GM21528 (cell line): ENCODE data around the gene PARD6A.
A peak's percentile ranks its signal among the peaks of the same experiment; 100 is the strongest.

ENCODE experiments used
- ATAC-seq: cut with Tn5 transposase; IDR thresholded peaks from one replicate; pipeline ENCODE4 v1.9.1; 2021; ENCODE audit warnings: mild to moderate bottlenecking, moderate library complexity; ENCODE audit not compliant: unreplicated experiment, low FRiP score

Gene PARD6A, protein sequence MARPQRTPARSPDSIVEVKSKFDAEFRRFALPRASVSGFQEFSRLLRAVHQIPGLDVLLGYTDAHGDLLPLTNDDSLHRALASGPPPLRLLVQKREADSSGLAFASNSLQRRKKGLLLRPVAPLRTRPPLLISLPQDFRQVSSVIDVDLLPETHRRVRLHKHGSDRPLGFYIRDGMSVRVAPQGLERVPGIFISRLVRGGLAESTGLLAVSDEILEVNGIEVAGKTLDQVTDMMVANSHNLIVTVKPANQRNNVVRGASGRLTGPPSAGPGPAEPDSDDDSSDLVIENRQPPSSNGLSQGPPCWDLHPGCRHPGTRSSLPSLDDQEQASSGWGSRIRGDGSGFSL

GRCh38 chr16:67660564-67661028 is at the start of gene PARD6A:
Gene PARD6A, plus strand, starts transcription at chr16:67660960. Its CDS starts 79 bp downstream, at chr16:67661039.
- peak; percentile 66 for ATAC-seq

GRCh38 chr16:67613808-67614207 is 47.0 kb upstream of the PARD6A start:
- no peak for ATAC-seq

DNA sequence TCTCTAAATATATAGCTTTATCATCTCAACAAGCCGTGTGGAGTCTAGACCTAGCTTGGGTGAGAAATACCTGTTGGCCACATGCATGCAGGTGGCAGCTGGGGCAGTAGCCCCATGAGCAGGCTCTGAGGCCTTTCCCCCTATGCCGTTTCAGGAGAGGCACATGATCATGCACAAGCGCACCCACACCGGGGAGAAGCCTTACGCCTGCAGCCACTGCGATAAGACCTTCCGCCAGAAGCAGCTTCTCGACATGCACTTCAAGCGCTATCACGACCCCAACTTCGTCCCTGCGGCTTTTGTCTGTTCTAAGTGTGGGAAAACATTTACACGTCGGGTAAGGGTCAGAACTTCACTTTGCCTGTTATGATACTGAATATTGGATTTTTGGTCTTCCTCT is 32.5 kb upstream of the PARD6A start:
- no peak for ATAC-seq

DNA sequence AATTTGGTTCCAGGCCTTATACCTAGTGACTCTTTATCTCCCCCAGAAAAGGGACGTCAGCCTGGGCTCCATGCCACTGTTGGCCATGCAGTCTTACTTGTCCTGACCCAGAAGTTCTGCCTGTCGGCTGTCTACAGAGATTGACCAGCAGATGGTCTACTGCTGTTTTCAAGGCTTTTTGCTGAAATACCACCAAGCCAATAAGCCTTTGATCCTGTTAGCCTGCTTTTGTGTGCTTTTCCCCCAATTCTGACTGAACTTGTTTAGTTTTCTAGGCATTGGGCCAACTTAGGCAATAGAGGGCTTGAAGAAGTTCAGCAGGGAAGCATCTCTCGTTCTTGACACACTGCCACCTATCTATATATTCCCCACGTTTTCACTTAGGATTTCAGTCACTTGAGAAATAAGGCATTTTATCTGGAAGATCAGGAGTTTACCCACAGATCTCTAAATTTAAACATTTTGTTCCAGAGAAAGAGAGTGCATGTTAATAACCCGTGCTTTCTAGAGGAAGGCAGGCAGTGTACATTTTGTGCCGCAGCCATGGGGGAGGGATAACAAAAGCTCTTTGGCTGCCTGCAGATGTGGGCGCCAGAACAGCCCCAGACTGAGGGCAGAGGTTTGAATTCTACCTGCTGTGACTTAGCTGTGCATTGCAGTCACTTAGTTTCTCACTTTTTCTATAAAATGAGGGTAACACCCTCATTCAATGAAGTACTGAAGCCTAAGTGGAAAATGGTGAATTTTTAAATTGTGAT is 28.2 kb upstream of the PARD6A start:
- ATAC-seq = no peak

DNA sequence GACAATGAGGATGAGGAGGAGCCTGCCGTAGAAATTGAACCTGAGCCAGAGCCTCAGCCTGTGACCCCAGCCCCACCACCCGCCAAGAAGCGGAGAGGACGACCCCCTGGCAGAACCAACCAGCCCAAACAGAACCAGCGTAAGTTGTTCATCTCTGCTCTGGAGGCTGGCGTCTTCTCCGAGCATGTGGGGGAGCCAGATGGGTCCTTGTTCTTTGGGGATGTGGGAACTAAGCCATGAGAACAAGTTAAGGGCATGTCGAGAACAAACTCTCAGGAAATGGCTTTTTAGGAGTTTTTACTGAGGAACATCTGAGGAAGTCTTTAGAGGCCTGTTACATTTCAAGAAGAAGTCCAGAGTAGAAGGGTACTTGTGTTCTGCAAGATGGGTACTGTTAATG is 24.0 kb upstream of the PARD6A start:
- no peak for ATAC-seq

DNA sequence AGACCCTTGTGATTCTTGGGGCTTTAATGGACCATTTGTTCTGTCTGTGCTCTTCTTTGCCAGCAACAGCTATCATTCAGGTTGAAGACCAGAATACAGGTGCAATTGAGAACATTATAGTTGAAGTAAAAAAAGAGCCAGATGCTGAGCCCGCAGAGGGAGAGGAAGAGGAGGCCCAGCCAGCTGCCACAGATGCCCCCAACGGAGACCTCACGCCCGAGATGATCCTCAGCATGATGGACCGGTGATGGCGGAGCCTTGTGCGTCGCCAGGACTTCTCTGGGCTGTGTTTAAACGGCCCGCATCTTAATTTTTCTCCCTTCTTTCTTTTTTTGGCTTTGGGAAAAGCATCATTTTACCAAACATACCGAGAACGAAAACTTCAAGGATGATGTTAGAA is 23.1 kb upstream of the PARD6A start:
- no peak for ATAC-seq

DNA sequence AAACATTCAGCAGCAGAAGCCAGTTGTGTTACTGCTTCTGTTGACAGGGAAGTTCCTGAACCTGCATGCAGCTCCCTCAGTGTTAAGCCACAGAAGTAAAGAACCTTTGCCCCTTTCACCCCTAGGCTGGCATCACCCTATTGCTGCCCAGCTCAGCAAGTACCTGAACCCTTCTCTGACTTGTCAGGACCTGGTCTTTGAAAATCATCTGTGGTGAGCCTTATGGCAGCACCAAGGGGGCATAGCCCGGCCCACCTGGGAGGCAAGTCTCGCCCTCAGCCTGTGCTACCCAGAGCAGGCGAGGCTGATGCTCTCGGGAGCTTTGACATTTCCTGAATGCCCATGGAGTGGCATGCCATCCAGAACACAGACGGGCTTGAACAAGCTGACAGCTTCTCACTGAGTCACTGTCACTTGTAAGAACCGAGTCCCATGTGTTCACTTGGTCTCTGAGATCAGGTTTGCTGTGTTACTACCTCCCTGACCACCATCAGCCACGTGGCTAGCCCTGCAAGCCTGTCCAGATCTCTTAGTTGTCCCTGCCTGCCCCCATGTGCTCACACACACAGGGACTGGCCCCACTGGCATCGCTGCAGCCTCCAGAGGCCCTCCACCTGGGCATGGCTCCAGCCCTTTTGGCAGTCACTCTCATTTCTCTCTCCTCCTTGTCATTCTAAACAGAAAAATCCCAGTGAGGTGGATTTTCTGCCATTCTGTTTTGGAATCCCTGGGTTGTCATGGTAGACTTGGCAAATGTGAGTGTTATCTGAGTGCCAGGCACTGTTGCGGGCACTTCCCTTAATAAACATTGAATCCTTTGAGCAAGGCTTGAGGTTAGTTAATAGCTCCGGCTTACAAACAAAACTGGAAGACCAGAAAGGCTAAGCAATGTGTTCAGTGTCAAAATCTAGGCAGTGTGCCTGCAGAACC is 18.7 kb upstream of the PARD6A start:
- ATAC-seq = no peak

DNA sequence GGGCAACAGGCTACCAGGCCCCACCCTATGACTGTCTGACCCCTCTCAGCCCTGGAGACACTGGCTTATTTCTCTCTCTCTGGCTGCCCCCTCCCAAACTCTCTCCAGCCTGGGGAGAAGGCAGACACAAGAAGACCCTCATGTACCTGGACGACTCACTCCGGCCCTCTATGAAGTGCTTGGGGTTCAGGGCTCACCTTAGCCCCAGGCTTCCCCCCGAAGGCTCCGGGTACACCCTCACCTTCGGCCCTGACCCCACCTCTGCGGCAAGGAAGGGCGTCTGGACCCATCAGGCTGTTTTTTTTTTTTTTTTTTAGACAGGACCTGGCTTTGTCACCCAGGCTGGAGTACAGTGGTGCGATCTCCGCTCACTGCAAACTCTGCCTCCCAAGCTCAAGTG is 16.7 kb upstream of the PARD6A start:
- ATAC-seq = no peak

DNA sequence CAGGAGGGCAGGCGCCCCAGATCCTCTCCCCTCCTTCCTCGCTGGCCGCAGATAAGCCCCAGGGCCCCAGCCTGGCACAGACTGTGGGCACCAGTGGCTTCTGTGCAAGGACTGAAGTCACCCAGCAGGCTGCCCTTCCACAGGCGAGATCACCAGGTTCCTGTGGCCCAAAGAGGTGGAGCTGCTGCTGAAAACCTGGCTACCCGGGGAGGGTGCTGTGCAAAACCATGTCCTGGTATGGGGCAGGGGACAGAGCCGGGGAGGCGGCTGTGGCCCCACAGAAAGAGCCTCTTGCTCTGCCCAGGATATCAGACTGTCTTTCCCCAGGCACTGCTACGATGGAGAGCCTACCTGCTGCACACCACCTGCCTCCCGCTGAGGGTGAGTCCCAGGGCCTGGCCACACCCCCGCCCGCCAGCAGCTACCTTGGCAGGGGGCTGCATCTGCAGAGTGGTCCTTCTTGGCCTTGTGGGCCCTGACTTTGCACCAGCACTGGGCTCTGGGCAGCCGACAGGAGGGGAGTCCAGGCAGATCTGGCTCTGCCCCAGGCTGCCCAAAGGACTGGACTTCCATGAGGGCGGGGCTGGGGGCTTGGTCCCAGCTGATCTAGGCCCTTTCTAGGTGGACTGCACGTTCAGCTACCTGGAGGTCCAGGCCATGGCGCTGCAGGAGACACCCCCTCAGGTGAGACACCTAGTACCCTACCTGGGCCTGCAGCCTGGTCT is 15.2 kb upstream of the PARD6A start:
- no peak for ATAC-seq

DNA sequence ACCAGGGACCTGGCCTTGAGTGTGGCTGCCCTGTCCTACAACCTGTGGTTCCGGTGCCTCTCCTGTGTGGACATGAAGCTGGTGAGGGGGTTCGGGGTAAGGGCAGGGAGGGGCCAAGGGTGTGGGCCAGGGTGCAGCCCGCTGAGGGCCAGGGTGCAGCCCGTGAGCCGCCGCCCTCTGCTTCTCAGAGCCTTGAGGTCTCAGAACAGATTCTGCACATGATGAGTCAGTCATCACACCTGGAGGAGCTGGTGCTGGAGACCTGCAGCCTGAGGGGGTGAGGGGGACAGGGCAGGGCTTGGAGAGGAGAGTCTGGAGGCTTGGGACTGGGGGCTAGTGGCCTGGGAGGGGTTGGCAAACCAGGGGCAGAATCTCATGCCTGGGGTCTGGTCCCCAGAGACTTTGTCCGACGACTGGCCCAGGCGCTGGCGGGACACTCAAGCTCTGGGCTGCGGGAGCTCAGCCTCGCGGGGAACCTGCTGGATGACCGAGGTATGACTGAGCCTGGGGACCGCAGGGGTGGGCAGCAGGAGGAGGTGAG is 13.6 kb upstream of the PARD6A start:
- no peak for ATAC-seq

- no peak for ATAC-seq
Measured at GRCh38 chr16:67647681-67648080, 13.1 kb upstream of the PARD6A start.

- ATAC-seq = no peak
Measured at GRCh38 chr16:67648088-67648763, 12.5 kb upstream of the PARD6A start.

GRCh38 chr16:67648764-67649407 is 11.9 kb upstream of the PARD6A start:
- ATAC-seq = no peak

- no peak for ATAC-seq
Measured at GRCh38 chr16:67649494-67649931, 11.2 kb upstream of the PARD6A start.

DNA sequence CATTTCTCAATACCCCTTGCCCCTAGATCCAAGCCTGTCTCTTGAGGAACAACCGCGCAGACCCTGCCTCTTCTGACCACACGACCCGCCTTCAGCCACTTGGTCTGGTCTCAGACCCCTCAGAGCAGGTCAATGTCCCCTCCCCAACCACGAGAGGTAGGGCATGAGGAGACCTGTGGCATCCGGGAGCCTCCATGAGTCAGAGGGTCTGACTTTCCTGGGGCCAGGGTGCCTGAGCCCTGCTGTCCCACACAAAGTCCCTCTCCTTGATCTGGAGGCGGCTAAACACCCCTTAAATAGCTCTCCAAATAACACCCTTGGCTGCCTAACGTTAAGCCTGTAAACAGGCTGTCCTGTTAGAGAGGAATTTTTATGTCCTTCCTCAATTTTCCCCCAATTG is 10.7 kb upstream of the PARD6A start:
- ATAC-seq = no peak

- no peak for ATAC-seq
Measured at GRCh38 chr16:67651039-67651438, 9.7 kb upstream of the PARD6A start.

- no peak for ATAC-seq
Measured at GRCh38 chr16:67651847-67652246, 8.9 kb upstream of the PARD6A start.

DNA sequence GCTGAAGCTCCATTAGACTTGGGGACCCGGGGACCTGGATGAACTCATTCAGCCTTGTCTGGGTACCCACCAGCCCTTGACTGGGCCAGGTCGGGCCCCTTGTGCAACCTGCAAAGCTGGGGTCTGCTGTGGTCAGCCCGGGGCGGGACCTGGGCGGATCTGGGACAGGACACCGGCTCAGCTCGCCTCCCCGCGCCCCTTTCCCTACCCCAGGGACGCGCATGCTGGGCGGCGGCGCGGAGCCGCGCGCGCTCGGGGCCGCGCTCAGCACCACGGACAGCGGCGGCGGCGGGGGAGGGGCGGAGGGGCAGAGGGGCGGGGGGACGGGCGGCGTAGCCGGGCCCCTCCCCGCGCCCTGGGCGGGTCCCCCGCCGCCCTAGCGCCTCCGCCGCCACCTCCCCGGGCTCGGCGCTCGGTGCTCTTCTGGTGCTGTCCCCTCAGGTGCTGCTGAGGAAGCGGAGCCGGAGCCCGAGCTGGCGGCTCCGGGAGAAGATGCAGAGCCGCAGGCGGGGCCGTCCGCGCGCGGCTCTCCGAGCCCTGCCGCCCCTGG is 8.1 kb upstream of the PARD6A start:
- no peak for ATAC-seq
